ENCODE data around the gene ALCAM.
A peak's percentile ranks its signal among the peaks of the same experiment; 100 is the strongest.
"Not testable (repeated sequence)": the region's sequence is repeated elsewhere in the genome, so short reads cannot be mapped to it uniquely, and the experiment has no call there.

The ALCAM gene

GRCh38 chr3:105601756-105602155 is 235.0 kb downstream of the ALCAM start:
- DNase-seq = not testable (repeated sequence)

GRCh38 chr3:105602286-105602685 is 235.6 kb downstream of the ALCAM start:
- DNase-seq = not testable (repeated sequence)

GRCh38 chr3:105603516-105603915 is 236.8 kb downstream of the ALCAM start:
- DNase-seq = peak; percentile 97

- no peak for DNase-seq
These were observed 239.3 kb downstream of the ALCAM start for GRCh38 chr3:105606016-105606415.

DNA sequence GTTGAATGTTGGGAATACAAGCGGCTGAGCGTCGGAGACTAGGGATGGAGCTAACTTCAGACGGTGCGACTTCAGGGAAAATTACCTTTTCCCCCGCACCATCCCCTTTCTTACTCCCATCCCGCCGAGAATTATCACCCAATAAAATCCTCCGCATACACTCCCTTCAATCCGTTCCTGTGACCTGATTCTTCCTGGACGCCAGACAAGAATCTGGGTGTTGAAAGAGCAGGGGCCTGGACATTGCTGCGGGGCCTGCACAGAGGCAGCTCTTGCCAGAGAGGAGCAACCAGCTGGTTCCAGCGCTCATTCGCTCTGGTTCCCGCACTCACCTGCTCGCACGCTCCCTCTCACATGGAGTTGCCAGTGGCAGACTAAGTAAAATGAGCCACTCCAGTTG is 241.9 kb downstream of the ALCAM start:
- no peak for DNase-seq

- no peak for DNase-seq
These were observed 243.8 kb downstream of the ALCAM start for GRCh38 chr3:105610473-105610872.

DNA sequence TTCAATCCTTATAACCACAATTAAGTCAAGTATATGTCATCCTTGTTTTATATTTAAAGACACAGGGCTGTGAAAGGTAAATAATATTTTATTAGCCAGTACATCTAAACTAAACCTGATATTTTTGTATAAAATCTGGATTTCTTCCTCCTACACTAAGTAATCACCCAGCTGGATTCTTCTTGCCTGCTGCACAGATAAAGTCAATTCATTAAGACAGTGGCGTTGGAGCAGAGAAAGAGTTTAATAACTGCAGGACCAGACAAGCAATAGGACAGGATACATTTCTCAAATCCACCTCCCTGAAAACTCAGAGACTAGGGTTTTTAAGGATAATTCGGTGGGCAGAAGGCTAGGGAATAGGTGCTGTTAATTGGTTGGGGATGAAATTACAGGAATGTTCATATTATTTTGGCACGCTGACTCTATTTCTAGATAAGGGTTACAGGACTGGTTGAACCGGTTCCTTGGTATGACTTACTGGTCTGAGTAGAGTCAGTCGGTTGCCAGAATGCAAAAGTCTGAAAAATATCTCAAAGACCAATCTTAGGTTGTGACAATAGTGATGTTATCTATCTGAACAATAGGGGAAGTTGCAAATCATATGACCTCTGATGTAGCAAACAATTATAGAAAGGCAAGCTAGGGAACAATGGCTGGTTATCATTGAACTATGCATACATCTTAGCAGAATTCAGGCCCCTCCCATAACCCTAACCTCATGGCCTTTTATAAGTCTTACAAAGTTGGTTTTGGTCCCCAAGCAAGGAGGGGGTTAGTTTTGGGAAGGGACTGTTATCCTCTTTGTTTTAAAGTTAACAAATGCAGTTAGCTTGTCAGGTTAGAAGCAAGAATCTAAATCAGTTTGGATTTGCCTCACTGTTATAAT is 244.8 kb downstream of the ALCAM start:
- no peak for DNase-seq

DNA sequence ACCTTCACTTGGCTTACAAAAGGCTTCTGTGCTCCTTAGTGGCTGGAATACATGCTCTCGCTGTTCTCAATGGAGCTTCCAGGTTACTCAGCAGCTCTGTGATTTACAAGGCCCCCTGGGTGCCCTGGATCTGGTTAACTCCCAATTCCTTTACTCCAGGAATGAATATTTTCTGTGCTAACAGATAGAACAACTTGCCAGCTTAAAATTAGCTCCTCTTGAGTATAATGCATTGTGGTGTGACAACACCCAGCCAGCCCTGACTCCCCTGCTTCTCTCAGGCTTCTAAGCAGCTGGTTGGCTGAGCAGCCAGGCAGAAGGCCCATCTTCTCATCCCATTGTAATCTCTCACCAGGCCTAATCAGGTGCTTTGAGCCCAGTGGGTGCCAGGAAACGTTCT is 246.4 kb downstream of the ALCAM start:
- peak; percentile 62 for DNase-seq

DNA sequence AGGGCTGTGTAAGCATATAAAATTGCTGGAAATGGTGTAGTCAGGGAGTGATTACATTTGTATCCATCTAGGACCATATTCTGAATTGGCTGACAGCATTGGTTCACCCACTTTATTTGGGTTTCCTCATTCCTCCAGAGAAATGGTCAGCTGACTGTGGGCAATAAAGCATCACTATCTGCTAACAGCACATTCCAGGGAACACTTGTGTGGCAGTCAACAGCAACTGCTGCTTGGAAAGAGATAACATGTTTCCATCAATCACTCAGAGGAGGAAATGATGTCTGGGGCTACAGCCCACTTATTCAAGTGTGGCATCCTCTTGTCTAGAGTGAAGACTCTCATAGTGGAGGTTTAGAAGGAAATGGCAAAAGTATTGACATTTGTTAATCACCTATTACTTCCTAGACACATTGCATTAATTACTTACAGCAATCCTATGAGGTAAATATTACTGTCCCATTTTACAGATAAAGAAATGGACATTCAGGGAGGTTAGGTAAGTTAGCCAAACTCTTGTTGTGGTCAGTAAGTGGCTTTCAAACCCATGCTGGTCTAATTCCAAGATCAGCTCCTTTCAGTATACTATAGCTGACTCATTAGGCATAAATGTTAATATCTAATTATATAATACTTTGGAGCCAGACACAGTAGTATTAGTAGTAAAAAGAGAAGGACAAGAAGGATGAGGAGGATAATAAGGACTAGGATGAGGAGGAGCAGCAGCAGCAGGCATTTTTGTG is 247.8 kb downstream of the ALCAM start:
- no peak for DNase-seq

DNA sequence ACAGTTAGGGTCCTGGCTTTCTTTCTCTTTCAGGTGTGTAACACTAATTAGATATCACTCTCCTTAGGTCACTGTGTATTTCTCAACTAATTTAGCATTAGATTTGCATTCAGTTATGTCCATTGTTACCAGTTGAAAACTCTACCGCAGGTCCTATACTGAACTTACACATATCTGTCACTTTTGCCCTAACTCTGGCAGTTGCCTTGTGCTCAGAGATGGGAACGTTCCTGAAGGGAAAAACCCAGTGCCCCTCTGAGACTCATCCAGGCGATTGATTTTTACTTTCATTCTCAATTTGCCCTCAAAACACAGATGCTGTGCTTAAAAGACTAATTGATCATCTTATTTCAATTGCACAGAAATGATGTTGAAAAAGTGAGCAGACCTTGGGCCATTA is 249.1 kb downstream of the ALCAM start:
- DNase-seq = no peak

DNA sequence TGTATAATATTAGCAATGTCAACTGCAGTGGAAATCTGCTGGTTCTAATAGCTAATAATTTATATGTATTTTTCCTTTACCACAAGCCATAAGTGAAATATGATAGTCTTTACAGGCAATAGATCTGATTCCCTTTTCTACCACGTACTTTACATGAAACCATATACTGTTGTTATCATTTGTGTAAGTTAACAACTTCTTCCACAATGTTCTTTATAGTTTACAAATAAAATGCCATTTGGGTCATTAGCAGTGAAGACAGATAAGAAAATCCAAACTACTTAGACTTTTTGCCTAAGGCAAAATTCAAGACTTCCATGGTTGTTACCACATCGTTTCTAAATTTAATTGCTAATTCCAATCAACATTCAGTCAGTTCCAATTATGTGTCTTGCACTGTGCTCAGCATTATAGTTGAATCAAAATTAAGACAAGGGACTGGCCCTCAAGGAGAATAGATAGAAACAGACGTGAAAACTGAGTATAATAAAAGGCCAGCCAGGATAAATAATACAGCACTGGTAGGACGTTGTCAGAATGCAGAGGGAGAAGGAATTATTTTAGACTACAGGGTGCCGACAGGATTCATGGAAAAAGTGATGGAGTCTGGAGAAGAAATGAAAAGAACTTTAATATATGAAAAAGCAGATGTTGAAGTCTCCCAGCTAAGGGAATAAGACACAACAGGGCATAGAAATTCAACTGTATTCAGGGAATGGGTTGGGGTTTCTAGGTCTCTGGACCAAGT is 249.8 kb downstream of the ALCAM start:
- no peak for DNase-seq

DNA sequence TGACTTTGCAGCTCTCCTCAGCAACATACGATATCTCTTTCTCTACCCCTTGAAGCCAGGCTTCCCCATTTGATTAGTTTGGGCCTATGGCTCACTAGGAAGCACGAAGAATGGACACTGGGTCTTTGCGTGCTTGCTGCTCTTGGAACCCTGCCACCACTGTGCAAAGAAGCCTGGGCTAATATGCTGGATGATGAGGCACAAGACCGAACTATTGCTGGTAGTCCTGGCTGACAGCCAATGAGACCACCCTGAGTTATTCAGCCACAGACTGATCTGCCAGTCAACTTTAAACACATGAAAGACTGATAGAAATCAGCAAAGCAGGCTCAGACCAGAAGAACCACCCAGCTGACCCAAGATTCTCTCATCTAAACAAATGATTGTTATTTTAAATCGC is 251.8 kb downstream of the ALCAM start:
- DNase-seq = no peak

- no peak for DNase-seq
These were observed 252.9 kb downstream of the ALCAM start for GRCh38 chr3:105619651-105620050.

GRCh38 chr3:105620236-105620635 is 253.5 kb downstream of the ALCAM start:
- no peak for DNase-seq

- no peak for DNase-seq
These were observed 255.5 kb downstream of the ALCAM start for GRCh38 chr3:105622169-105622568.

Measured in NCI-H82 (cell line).